ENCODE measurements around the gene COX8C.

DNA sequence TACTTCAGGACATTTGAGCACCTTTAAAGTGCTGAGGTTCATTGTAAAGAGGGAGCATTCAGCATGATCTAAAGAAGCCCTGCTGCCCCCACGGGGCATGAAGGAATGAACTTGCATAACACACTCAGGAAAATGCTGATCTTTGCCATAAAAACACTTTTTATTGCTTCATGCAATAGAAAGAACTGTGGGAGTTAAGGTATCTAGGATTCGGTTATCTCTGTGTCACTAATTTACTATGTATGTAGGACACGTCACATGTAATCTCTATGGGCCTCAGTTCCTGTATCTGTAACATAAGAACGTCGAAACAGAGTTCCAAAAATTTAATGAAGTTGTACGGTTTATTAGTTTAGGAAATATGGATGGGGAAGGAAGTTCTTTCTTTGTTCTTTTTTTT lies 47.1 kb upstream of the COX8C start:
- TF ChIP-seq, protein P1, sequence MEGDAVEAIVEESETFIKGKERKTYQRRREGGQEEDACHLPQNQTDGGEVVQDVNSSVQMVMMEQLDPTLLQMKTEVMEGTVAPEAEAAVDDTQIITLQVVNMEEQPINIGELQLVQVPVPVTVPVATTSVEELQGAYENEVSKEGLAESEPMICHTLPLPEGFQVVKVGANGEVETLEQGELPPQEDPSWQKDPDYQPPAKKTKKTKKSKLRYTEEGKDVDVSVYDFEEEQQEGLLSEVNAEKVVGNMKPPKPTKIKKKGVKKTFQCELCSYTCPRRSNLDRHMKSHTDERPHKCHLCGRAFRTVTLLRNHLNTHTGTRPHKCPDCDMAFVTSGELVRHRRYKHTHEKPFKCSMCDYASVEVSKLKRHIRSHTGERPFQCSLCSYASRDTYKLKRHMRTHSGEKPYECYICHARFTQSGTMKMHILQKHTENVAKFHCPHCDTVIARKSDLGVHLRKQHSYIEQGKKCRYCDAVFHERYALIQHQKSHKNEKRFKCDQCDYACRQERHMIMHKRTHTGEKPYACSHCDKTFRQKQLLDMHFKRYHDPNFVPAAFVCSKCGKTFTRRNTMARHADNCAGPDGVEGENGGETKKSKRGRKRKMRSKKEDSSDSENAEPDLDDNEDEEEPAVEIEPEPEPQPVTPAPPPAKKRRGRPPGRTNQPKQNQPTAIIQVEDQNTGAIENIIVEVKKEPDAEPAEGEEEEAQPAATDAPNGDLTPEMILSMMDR (IDR thresholded peaks at IDR 0.05; ENCODE audit: low read length): no peak
- no peak for TF ChIP-seq EZH2 (IDR thresholded peaks at IDR 0.05; ENCODE audit: borderline replicate concordance, low read length)

Data from OCI-LY1 (cell line).